Astrocyte (in vitro differentiated cells and primary cell): Measurements from ENCODE around the gene MT3. TPM values are rescaled to one million over a fixed set of nuclear protein-coding genes. Genes with fewer than 3 reads are reported as not detected.

ENCODE experiments used
- DNase-seq: peaks from one replicate; pipeline ENCODE4 v3.0.0-alpha.2; 2010; ENCODE audit warnings: low read depth
- FAIRE-seq: peaks from 2 replicates; lab custom pipeline; 2011; peaks lifted over from hg19 to GRCh38; lab: Jason Lieb, UNC
- H2AFZ ChIP-seq: 2 replicates; pipeline ENCODE4 v1.6.0; 2012; ENCODE audit warnings: low read depth, low read length, inconsistent platforms
- H3K27ac ChIP-seq: 2 replicates; pipeline ENCODE4 v1.5.1; 2011; ENCODE audit warnings: low read depth, low read length, inconsistent platforms
- H3K27me3 ChIP-seq: 2 replicates; pipeline ENCODE4 v1.6.0; 2011; ENCODE audit warnings: low read length, inconsistent platforms; ENCODE audit not compliant: insufficient read depth
- H3K36me3 ChIP-seq: 2 replicates; pipeline ENCODE4 v1.5.1; 2011; ENCODE audit warnings: low read length, inconsistent platforms; ENCODE audit not compliant: insufficient read depth
- H3K4me1 ChIP-seq: 2 replicates; pipeline ENCODE4 v1.5.1; 2011; ENCODE audit warnings: low read length, inconsistent platforms; ENCODE audit not compliant: insufficient read depth
- H3K4me2 ChIP-seq: 2 replicates; pipeline ENCODE4 v1.6.0; 2012; ENCODE audit warnings: low read length, inconsistent platforms
- H3K4me3 ChIP-seq: 2 replicates; pipeline ENCODE4 v1.5.1; 2011; ENCODE audit warnings: low read depth, mild to moderate bottlenecking, low read length, inconsistent platforms; ENCODE audit not compliant: insufficient read depth
- H3K79me2 ChIP-seq: 2 replicates; pipeline ENCODE4 v1.6.0; 2012; ENCODE audit warnings: mild to moderate bottlenecking, low read length, inconsistent platforms; ENCODE audit not compliant: insufficient read depth
- H3K9ac ChIP-seq: 2 replicates; pipeline ENCODE4 v1.6.0; 2012; ENCODE audit warnings: mild to moderate bottlenecking, low read length, inconsistent platforms
- H3K9me3 ChIP-seq: 2 replicates; pipeline ENCODE4 v1.5.1; 2012; ENCODE audit warnings: low read depth, mild to moderate bottlenecking, low read length, inconsistent platforms; ENCODE audit not compliant: insufficient read depth
- H4K20me1 ChIP-seq: 2 replicates; pipeline ENCODE4 v1.6.0; 2012; ENCODE audit warnings: low read length, inconsistent platforms; ENCODE audit not compliant: insufficient read depth
- H3K27ac Mint-ChIP-seq: one replicate; pipeline ENCODE4 v1.8.0; 2021; ENCODE audit warnings: mild to moderate bottlenecking, mixed read lengths; ENCODE audit not compliant: unreplicated experiment
- H3K27me3 Mint-ChIP-seq: one replicate; pipeline ENCODE4 v1.8.0; 2021; ENCODE audit warnings: low read depth, mixed read lengths; ENCODE audit not compliant: unreplicated experiment
- H3K36me3 Mint-ChIP-seq: one replicate; pipeline ENCODE4 v1.8.0; 2021; ENCODE audit warnings: low read depth, mixed read lengths; ENCODE audit not compliant: unreplicated experiment
- H3K4me1 Mint-ChIP-seq: one replicate; pipeline ENCODE4 v1.8.0; 2021; ENCODE audit warnings: low read depth, mixed read lengths; ENCODE audit not compliant: unreplicated experiment
- H3K4me3 Mint-ChIP-seq: one replicate; pipeline ENCODE4 v1.8.0; 2021; ENCODE audit warnings: mild to moderate bottlenecking, moderate library complexity, mixed read lengths; ENCODE audit not compliant: unreplicated experiment
- H3K9me3 Mint-ChIP-seq: one replicate; pipeline ENCODE4 v1.8.0; 2021; ENCODE audit warnings: mild to moderate bottlenecking, mixed read lengths; ENCODE audit not compliant: unreplicated experiment
- CTCF ChIP-seq: IDR thresholded peaks from 2 replicates; pipeline ENCODE4 v1.5.1; 2011; ENCODE audit warnings: low read depth, mild to moderate bottlenecking, inconsistent platforms, low read length, moderate library complexity; ENCODE audit not compliant: insufficient read depth
- EZH2 ChIP-seq: IDR thresholded peaks from 2 replicates; pipeline ENCODE4 v1.6.1; 2012; ENCODE audit warnings: mild to moderate bottlenecking, low read length, inconsistent platforms; ENCODE audit not compliant: insufficient read depth
- total RNA-seq: library from RNA; stranded (reverse); gene quantifications from 2 replicates; pipeline ENCODE4 v1.2.1, GENCODE V29; 2021

The MT3 gene
- total RNA-seq, 1 donor from 2014 or later: not detected

- no peak overlapping the region for H3K9ac ChIP-seq
- no peak overlapping the region for H3K27ac ChIP-seq
- H3K4me1 Mint-ChIP-seq: no peaks in the 10 kb centered on the region
- H3K27me3 ChIP-seq: no peaks in the 10 kb centered on the region
- no peaks in the 10 kb centered on the region for H3K36me3 Mint-ChIP-seq
- H3K27me3 Mint-ChIP-seq: peaks cover 36% of the 10 kb centered on the region
- no peak overlapping the region for H2AFZ ChIP-seq
- no peaks in the 10 kb centered on the region for H3K4me1 ChIP-seq
- no peak overlapping the region for H3K27ac Mint-ChIP-seq
- H3K4me2 ChIP-seq: peak overlapping the region; percentile 40
- H3K4me3 Mint-ChIP-seq: no peak overlapping the region
- H3K36me3 ChIP-seq: no peaks in the 10 kb centered on the region
- H3K9me3 Mint-ChIP-seq: peaks cover 4% of the 10 kb centered on the region
- no peaks in the 10 kb centered on the region for H4K20me1 ChIP-seq
- TF ChIP-seq EZH2 (no peak), CTCF (peak; percentile 77)
- no peaks in the 10 kb centered on the region for H3K79me2 ChIP-seq
- H3K9me3 ChIP-seq: no peaks in the 10 kb centered on the region
- FAIRE-seq: peak; percentile 73
- no peak overlapping the region for H3K4me3 ChIP-seq
- no peak for DNase-seq
Observed at GRCh38 chr16:56600398-56600999, 11.2 kb downstream of the MT3 start.

GRCh38 chr16:56601325-56601724 lies 12.0 kb downstream of the MT3 start:
- TF ChIP-seq EZH2: no peak
- TF ChIP-seq CTCF: no peak
- Mint-ChIP-seq H3K9me3 (peaks cover 7% of the 10 kb centered on the region), H3K36me3 (no peaks in the 10 kb centered on the region), H3K4me1 (peaks cover 3% of the 10 kb centered on the region), H3K27ac (no peak overlapping the region), H3K4me3 (no peak overlapping the region), H3K27me3 (peaks cover 30% of the 10 kb centered on the region)
- FAIRE-seq: no peak
- Histone ChIP-seq H3K9me3 (no peaks in the 10 kb centered on the region), H3K36me3 (no peaks in the 10 kb centered on the region), H3K4me2 (no peak overlapping the region), H3K4me3 (no peak overlapping the region), H3K4me1 (peaks cover 8% of the 10 kb centered on the region), H3K9ac (no peak overlapping the region), H2AFZ (peak overlapping the region; percentile 43), H3K27me3 (no peaks in the 10 kb centered on the region), H4K20me1 (no peaks in the 10 kb centered on the region), H3K27ac (no peak overlapping the region), H3K79me2 (no peaks in the 10 kb centered on the region)
- no peak for DNase-seq

GRCh38 chr16:56603589-56603988 lies 14.3 kb downstream of the MT3 start:
- Histone ChIP-seq H4K20me1 (peaks cover 1% of the 10 kb centered on the region), H2AFZ (no peak overlapping the region), H3K27ac (no peak overlapping the region), H3K4me2 (no peak overlapping the region), H3K9me3 (no peaks in the 10 kb centered on the region), H3K9ac (no peak overlapping the region), H3K4me1 (peaks cover 25% of the 10 kb centered on the region), H3K4me3 (no peak overlapping the region), H3K36me3 (no peaks in the 10 kb centered on the region), H3K79me2 (peaks cover 2% of the 10 kb centered on the region), H3K27me3 (no peaks in the 10 kb centered on the region)
- Mint-ChIP-seq H3K4me3 (no peak overlapping the region), H3K4me1 (peaks cover 19% of the 10 kb centered on the region), H3K27ac (no peak overlapping the region), H3K36me3 (no peaks in the 10 kb centered on the region), H3K9me3 (peaks cover 3% of the 10 kb centered on the region), H3K27me3 (peaks cover 25% of the 10 kb centered on the region)
- no peak for DNase-seq
- no peak for FAIRE-seq
- TF ChIP-seq CTCF (peak; percentile 15), EZH2 (no peak)
